Ovary (tissue), 9 donors: ENCODE measurements around the gene SIGLEC5. TPM values are rescaled to one million over a fixed set of nuclear protein-coding genes. Genes with fewer than 3 reads are reported as not detected.

Source experiments
- DNase-seq, 5 donors: peaks; one replicate each; pipeline ENCODE4 v3.0.0-alpha.2; 2019 to 2020
- H3K27ac ChIP-seq, 2 donors: fragments of 200-600 bp; one replicate each; pipeline versions ENCODE4 v1.5.1 to v1.8.0; 2019 to 2022
- H3K27me3 ChIP-seq: fragments of 200-600 bp; one replicate; pipeline ENCODE4 v1.8.0; 2022
- H3K36me3 ChIP-seq: fragments of 200-600 bp; sonication (generic); one replicate; pipeline ENCODE4 v1.5.1; 2019
- H3K4me1 ChIP-seq: one replicate; pipeline ENCODE4 v1.8.1; 2013; ENCODE audit warnings: mild to moderate bottlenecking, moderate library complexity; ENCODE audit not compliant: insufficient read depth
- H3K4me3 ChIP-seq: fragments of 200-600 bp; sonication (generic); one replicate; pipeline ENCODE4 v1.5.1; 2017
- H3K9me3 ChIP-seq, 2 donors: fragments of 200-600 bp in 1 of 2; sonication (generic) in 1 of 2; one replicate each; pipeline versions ENCODE4 v1.5.1 to v1.8.1; 2013 to 2019; ENCODE audit warnings: mild to moderate bottlenecking in 1 of 2, moderate library complexity in 1 of 2
- CTCF ChIP-seq, 3 donors: fragments of 450-650 bp in 2 of 3; fragments of 200-600 bp in 1 of 3; IDR thresholded peaks; one replicate each; pipeline versions ENCODE4 v1.5.1 to v1.8.0; 2016 to 2022; ENCODE audit warnings: antibody characterized with exemption in 3 of 3, mild to moderate bottlenecking in 1 of 3
- EP300 ChIP-seq: sonication (generic); formaldehyde crosslinking; IDR thresholded peaks from one replicate; pipeline ENCODE4 v1.6.1; 2017; ENCODE audit warnings: antibody characterized with exemption
- POLR2A ChIP-seq: fragments of 450-650 bp; IDR thresholded peaks from one replicate; pipeline ENCODE4 v1.6.1; 2017; ENCODE audit warnings: antibody characterized with exemption, mild to moderate bottlenecking, moderate library complexity
- WGBS, 3 donors: extraction: QIAGEN DNeasy Blood & Tissue Kit in 1 of 3; methylation state at CpG; one replicate each; pipeline versions ENCODE4 v1.1.5 to v1.1.7; 2013 to 2017; 5-methylcytosine and 5-hydroxymethylcytosine counted together
- intact Hi-C, 4 donors: fragments of 100-400 bp; cut with DNase I; formaldehyde crosslinking; loops; one replicate each; pipeline versions ENCODE4 v1.11.0 to v1.15.1; 2022 to 2023
- polyA plus RNA-seq, 2 donors: library from polyadenylated mRNA; stranded (reverse); fragments of 200-250 nt in 1 of 2; fragments of 350-450 nt in 1 of 2; fragmentation: Illumina TruSeq in 1 of 2; extraction: RNeasy Lipid Tissue Mini Kit (QIAGEN cat#74804) in 1 of 2; gene quantifications; one replicate each; pipeline ENCODE4 v1.2.3, GENCODE V29; 2013 to 2014
- total RNA-seq, 7 donors: library from RNA; depleted of rRNA in 2 of 7; stranded (reverse); fragments of >200 nt in 2 of 7; fragmentation: NEBNext Ultra II Directional in 3 of 7; extraction: Animal tissue kit (Norgen Biotek cat#: 25700) in 3 of 7; gene quantifications; one replicate each; pipeline versions ENCODE4 v1.1.0 to v1.2.4, GENCODE V29; 2016 to 2023
- donor health status: DM: no; HTN: no; CAD: no; lungs with moderate emphysema.
- donor health status: DM: no; HTN: no; CAD: no.
- donor health status: Bipolar disorder and iron deficiency.
- donor health status: DM: yes; HTN: yes; CAD: no.
- donor health status: DM: no; HTN: no; CAD: no.
- donor health status: DM: yes; HTN: yes; CAD: no.

SIGLEC5 gene
- total and polyA plus RNA-seq, 9 donors: 0.13 to 0.69 (median 0.45) TPM; not detected in 4

DNA sequence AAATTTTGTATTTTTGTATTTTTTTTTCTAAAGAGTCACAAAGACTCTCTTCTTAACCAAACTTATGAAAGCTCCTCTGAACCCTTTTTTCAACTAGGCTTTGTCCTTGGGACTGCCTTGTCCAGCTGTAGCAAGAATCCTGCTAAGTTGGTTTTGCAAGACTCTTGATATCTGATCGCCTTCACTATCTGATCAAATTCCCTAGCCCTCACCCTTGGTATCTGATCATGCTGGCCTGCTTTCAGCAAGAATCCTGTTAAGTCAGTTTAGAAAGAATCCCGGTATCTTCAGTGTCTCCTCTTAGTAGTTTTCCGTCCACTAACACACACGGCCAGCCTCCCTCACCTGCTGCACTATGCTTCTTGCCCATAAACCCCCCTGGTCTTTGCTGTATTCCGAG lies 1.9 kb upstream of the SIGLEC5 start:
- intact Hi-C loops: no loop called here
- Histone ChIP-seq H3K36me3 (no peaks in the 10 kb centered on the region), H3K27me3 (no peaks in the 10 kb centered on the region), H3K4me1 (no peaks in the 10 kb centered on the region), H3K9me3 (peaks cover 0 to 4% of the 10 kb centered on the region in 2 donors), H3K4me3 (no peak overlapping the region), H3K27ac (no peak overlapping the region)
- WGBS, 3 donors: 67 to 73% methylated on average over 5 of the region's 5 CpGs; no CpG with 5 or more reads in 1 of the 3 donors
- TF ChIP-seq POLR2A (no peak), EP300 (no peak), CTCF (IDR thresholded peaks at IDR 0.05) (no peak)
- no peak for DNase-seq

- no peaks in the 10 kb centered on the region for H3K36me3 ChIP-seq
- H3K9me3 ChIP-seq: no peaks in the 10 kb centered on the region
- DNase-seq: no peak
- intact Hi-C loops: no loop called here
- TF ChIP-seq EP300: no peak
- no peak for TF ChIP-seq CTCF (IDR thresholded peaks at IDR 0.05)
- TF ChIP-seq POLR2A: no peak
- 76 to 78% (median 76%) methylated on average over 14 of the region's 14 CpGs for WGBS, 3 donors
- H3K4me1 ChIP-seq: no peaks in the 10 kb centered on the region
- no peak overlapping the region for H3K4me3 ChIP-seq
- H3K27me3 ChIP-seq: no peaks in the 10 kb centered on the region
- H3K27ac ChIP-seq: no peak overlapping the region
Measured at GRCh38 chr19:51628153-51628939, 1.9 kb downstream of the SIGLEC5 start.

- WGBS, 3 donors: 14 to 36% (median 20%) methylated on average over 16 of the region's 16 CpGs
- Histone ChIP-seq H3K27ac (no peak overlapping the region), H3K27me3 (no peaks in the 10 kb centered on the region), H3K4me1 (no peaks in the 10 kb centered on the region), H3K36me3 (no peaks in the 10 kb centered on the region), H3K4me3 (no peak overlapping the region), H3K9me3 (no peaks in the 10 kb centered on the region)
- intact Hi-C loops: no loop called here
- TF ChIP-seq EP300 (no peak), CTCF (IDR thresholded peaks at IDR 0.05) (no peak), POLR2A (no peak)
- no peak for DNase-seq
Measured at GRCh38 chr19:51627491-51628138, 2.6 kb downstream of the SIGLEC5 start.

- DNase-seq: no peak
- Histone ChIP-seq H3K27ac (no peak overlapping the region), H3K4me3 (no peak overlapping the region), H3K4me1 (no peaks in the 10 kb centered on the region), H3K9me3 (no peaks in the 10 kb centered on the region), H3K36me3 (no peaks in the 10 kb centered on the region), H3K27me3 (no peaks in the 10 kb centered on the region)
- TF ChIP-seq EP300: no peak
- TF ChIP-seq POLR2A: no peak
- TF ChIP-seq CTCF (IDR thresholded peaks at IDR 0.05): no peak
- 52 to 75% (median 60%) methylated on average over 2 of the region's 2 CpGs for WGBS, 3 donors
- intact Hi-C loops: no loop called here
Measured at GRCh38 chr19:51626675-51627074, 3.5 kb downstream of the SIGLEC5 start.
